GM10847 (cell line): Measurements from ENCODE around the gene JAML.

Experiments used
- POLR2A ChIP-seq: IDR thresholded peaks from 2 replicates; pipeline ENCODE4 v1.6.1; 2011; ENCODE audit not compliant: insufficient read length; ENCODE audit errors: extremely low read depth

The JAML gene

DNA sequence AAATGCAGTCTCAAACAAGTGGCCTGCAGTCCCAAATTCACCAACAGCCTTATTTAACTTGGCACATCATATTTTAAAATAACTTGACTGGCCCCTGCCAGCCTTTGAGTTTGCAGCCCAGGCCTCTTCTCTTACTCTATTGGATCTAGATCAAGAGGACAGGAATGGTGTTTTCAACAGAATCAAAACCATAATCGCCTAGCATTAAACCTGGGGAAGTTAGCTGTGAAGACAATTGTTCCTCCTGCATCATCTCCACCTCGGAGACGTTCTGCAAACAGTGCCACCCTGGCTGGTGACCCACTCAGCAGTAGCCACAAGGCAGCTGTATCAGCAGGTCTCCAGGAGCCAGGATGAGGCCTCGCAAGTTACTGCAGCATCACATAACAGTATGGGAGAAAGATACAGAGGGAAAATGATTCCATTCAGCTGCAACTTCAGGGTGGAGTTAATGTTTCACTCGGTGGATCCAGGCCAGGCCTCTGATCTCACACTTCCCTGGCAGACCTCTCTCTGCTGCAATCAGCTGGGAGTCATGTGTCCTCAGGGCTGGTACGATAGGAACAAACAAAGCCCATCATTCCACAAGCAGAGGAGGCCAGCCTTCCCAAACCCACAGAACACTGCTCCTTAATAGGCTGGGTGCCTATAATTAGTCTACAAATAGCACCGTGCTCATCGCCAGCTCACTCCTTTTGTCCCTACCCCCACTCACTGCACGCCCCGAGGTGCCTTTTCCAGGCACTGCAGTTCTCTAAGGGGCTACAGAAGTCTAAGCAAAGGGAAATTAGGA, 29.8 kb downstream of the JAML start:
- no peak for TF ChIP-seq POLR2A

DNA sequence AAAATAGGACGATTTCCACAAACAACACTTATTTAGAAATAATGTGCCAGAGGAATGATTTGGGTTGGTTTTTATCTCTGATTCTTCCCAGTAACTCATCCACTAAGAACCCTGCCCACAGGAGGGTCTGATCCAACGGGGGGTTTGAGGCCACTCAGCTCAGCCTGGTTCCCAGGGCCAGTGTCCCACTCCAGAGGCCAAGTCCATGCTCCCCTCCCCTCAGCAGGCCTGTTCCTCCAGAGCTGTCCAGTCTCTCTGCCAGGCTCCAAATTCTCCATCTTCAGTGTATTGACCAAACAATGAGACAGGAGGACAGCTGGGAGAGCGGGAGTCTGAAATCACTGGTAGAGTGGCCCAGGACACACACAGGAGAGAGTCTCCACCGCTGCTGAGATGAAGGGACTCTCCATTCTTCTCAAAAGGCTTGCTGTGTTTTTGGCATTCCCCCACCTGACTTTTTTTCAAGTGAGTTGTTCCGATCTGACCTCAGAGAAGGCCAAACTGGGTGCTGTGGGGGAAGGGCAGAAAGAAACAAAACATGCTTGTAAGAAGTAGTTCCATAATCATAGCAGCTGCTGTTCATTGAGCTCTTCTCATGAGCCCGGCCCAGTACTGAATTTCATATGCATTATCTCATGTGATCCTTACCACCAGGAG, 30.8 kb downstream of the JAML start:
- no peak for TF ChIP-seq POLR2A

DNA sequence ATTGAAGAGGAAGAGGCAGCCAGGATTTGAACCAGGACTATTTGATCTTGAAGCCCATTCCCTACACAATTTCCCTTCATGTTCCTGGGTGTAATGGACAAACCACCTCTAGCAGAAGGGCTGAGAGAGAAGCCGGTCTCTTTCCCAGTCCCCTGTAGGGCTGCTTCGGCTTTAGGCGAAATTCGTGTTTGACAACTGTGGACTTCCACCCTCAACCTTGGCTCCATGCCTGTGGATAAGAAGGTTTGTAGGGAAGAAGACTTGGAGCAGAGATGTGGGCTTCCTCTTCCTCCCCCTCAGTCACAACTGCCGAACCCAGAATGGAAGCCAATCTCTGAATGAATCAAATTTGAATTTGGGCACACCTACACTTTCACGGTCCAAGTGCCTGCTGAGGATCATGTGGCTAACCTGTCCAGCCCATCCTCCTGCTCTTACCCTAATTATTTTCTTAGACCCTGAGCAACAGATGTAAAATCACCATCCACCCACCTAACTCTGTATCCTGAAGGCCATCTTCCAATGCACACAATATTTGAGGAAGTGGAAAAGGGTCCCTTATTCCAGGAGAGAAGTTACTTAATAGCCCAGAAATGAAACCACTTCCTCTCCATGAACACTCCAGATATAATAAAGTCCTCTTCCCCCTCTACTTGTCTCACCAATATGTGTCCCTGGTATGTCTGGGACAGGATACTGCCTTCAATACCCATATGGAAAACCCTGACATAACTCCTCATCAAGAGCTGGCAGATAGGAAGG, 38.3 kb downstream of the JAML start:
- TF ChIP-seq POLR2A, result no peak

DNA sequence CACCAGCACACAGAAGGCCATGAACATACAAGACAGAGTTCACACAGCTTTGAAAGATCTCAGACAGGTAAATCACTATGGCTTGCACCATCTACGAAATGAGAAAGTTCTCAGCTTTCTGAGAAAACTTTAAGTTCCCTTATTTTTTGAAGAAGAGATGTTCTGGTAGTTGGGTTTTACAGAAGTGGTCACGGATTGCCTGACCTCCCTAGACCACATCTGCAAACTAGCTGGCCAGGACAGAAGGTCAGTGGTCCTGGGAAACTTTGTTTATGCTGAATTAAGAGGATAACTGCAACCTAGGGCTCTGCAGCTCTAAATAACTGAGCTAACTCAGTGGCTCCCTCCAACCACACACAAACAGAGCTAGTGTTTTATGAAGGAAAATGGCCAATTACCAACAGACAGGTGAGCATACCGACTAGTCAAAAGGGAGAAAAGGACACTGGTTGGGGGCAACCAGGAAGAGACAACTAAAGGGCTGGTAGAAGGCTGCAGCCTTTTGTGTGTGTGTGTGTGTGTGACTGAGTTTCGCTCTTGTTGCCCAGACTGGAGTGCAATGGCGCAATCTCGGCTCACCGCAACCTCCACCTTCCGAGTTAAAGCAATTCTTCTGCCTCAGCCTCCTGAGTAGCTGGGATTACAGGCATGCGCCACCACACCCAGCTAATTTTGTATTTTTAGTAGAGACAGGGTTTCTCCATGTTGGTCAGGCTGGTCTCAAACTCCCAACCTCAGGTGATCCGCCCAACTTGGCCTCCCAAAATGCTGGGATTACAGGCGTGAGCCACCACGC, 39.8 kb downstream of the JAML start:
- TF ChIP-seq POLR2A, result no peak

DNA sequence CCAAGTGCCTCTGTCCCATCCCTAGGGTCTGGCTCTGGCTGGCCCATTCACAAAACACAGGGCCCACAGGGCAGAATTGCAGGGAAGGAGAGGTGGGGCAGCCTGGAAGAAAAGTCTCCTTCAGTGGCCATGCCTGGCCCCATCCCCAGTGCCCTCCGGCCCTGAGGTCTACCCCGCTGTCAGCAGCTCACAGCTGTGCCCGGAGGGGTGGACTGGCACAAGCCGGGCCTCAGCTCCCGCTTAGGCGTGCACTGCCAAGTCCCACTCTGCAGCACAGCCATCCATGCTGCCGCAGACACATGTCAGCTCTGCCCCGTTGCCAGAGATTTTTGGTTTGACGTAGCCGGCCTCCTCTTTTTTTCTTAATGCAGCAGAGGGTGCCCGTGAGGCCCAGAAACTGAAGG, 44.5 kb downstream of the JAML start:
- no peak for TF ChIP-seq POLR2A

DNA sequence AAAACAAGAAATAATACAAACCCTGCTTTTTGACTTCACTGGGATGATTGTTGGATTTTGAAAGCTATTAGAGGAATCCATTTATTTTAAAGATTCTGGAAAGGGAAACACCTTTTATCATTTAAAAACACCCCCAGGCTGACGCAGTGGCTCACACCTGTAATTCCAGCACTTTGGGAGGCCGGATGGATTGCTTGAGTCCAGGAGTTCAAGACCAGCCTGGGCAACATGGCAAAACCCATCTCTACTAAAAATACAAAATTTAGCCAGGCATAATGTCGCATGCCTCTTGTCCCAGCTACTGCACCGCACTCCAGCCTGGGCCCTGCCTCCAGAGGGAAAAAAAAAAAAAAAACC, 48.1 kb downstream of the JAML start:
- no peak for TF ChIP-seq POLR2A

DNA sequence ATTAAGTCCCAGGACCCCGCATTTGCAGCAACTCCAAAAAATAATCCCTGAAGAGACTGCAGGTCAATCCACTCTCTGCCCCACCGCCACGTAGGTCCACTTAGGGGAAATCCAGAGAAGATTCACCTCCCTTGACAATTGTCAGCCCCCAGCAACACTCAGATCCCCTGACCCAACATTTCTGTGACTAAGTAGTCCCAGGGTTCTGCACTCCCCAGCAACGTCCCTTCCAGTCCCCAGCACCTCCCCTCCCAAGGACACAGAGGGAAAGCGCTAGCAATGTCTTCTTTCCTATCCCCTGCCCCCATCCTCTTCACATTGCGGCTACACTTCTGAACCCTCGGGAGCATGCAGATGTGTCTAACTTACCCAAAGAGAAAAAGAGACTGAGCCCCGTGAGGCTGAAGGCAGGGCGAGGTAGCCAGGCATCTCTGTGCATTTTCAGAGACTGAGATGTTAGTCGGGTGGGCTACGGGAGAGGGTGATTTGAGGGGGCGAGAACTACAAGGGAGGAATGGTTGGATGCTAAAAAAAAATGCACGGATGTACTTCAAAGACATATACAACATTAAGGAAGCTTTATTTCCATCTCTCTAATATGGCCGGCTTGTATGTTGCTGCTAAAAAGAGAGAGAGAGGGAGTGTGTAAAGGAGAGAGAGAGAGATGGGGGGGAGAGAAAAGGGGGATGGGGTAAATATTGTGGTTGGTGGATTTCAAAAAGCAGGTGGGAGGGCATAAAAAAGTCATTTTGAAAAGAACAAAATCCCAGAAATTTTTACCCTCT, 48.6 kb downstream of the JAML start, which contains the start of gene SCN2B:
Gene SCN2B, minus strand, starts transcription at position 647 of the 785 bp plus-strand sequence. Its CDS starts 208 bp downstream, at position 439.
- TF ChIP-seq POLR2A, result no peak

DNA sequence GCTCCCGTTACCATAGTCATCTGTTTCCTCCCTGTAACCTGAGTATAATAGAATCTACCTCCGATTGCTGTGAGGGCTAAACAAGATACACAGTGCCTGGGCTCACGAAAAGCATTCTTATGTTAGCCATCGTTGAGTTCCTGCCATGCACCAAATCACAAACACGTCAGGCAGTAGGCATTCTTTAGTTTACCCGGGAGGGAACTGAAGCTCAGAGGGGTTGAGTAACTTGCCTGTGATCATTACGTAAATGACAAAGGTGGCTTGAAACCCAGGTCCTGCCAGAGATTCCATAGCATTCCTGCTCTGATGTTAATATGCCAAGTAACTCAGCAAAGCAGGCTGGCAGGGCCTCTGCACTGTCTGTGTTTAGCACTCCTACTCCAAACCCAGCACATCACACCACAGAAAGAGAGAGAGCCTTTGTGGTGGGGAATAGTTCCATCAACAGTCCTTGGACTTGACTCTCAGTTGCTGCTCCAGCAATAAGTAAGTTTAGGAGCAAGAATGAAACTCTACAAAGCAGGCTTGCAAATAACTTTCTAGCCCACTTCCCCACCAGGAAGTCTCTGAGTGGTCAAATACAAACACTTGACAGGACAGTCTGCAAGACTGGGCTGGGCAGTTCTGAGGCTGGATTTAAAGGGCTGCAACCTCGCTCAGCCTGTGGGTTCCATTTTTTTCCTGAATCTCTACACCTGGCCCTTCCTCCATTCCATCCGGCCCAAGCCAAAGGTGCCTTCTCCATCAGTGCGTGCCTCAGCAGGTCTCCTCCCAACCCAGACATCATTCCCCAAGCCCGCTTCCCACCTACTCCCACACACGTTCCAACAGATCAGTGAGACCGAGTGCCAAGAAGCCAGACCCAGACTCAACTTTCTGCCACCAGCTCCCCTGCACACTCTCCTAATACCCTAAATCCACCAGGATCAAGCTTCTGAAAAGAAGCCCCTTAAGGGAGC, 49.5 kb downstream of the JAML start:
- no peak for TF ChIP-seq POLR2A

DNA sequence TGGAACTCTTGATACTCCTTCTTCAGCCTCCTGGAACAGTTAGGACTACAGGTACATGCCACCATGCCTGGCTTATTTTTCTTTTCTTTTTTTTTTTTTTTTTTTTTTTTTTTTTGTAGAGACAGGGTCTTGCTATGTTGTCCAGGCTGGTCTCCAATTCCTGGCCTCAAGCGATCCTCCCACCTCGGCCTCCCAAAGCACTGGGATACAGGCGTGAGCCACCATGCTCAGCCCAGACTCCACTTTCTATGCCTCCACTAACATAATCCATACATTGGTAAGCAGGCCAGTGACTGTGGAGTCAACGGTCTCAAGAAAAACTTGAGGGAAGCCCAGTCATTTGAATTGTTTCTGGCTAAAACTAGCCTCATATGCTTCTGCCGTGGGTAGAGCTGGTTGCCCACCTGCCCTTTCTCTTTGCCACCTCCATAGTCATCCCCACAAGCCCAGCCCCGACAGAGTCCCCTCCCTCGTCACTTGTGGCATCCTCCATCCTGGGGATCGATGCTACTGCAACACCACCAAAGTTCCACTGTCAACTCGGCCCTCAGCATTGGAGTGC, 50.7 kb downstream of the JAML start:
- TF ChIP-seq POLR2A, result no peak

DNA sequence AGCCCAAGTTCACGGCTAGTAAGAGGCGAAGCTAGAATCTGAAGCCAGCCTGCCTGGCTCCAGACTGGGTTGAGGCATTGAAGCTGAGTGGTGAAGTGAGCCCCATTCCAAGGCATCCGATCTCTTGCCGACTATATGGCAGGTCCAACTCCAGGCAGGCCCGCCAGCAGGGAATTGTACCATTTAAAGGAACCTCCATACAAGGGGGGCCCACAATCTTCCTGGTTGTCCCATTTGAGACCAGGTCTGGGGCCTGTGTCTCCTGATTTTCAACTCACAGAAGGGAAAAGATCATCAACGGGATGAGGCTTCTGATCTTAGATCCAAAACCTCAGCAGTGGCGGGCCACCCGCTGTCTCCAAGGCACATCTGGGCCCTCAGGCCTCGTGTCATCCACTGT, 52.5 kb downstream of the JAML start:
- no peak for TF ChIP-seq POLR2A

DNA sequence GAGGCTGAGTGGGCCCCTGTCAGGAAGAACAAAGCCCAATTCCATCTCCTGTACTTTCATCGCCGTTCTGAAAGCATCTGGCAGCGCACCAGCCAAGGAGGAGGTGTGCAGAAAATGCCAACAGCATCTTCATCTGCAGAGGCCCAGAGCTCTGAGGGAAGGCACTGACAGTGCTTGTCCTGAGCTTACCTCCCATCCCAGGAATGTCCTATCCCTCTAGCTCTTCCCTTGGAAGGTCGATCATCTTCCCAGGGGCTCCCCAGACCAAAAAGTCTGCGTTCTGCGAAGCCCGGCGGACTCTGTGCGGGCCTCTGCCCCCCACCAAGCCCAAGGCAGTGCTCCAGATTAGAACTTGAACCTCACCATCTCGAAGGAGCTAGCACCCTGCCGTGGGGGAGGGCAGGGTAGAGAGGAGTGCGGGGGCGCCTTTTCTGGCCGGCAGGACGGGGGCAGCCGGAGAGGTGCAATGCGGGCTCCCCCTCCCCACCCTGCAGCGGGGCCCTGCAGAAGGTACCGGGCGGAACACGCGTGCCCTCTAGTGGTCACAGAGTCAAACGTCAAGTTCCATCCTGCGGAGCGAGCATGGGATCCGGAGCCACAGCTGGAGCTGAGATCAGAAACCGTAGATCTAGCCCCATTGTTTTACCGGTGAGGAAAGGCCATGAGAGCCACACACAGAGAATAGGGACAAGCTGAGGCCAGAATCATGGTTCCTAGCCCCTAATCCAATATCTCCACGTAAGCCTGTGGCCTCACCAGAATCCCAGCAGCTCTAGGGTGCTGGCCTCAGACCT, 53.3 kb downstream of the JAML start:
- no peak for TF ChIP-seq POLR2A

DNA sequence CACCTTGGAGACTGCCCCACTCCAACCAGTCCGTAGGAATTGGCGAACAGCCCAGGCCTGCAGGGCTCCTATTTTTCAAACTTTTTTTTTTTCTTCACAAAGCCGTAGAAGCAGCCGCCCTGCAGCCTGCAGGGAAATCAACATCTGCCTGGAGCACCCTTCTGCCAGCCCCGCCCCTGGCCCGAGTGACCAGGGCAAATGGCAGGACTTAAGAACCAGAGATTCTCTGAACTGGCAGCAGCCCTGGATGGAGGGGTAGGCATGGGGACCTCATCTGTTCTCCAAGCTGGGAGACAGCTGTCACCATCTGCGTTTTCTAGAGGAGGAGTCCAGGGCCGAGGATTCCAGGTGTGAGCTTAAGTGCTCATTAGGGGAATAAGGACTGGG, 53.9 kb downstream of the JAML start:
- no peak for TF ChIP-seq POLR2A
